Vagina (tissue), 2 donors: ENCODE results near the gene SLC44A1. TPM values are rescaled to one million over a fixed set of nuclear protein-coding genes. Genes with fewer than 3 reads are reported as not detected.

ENCODE experiments used
- DNase-seq, 2 donors: peaks; one replicate each; pipeline ENCODE4 v3.0.0-alpha.2; 2017; ENCODE audit errors: extremely low spot score in 2 of 2
- H3K27ac ChIP-seq: fragments of 200-600 bp; sonication (generic); one replicate; pipeline ENCODE4 v1.5.1; 2019
- H3K27me3 ChIP-seq: fragments of 200-600 bp; sonication (generic); one replicate; pipeline ENCODE4 v1.5.1; 2019
- H3K36me3 ChIP-seq, 2 donors: fragments of 200-600 bp; sonication (generic); one replicate each; pipeline ENCODE4 v1.5.1; 2017 to 2019
- H3K4me1 ChIP-seq: fragments of 200-600 bp; sonication (generic); one replicate; pipeline ENCODE4 v1.5.1; 2019
- H3K4me3 ChIP-seq, 2 donors: fragments of 200-600 bp; sonication (generic); 1 replicate in 1 of 2; 2 replicates in 1 of 2; pipeline ENCODE4 v1.5.1; 2016 to 2019
- H3K9me3 ChIP-seq: fragments of 200-600 bp; sonication (generic); one replicate; pipeline ENCODE4 v1.5.1; 2019
- POLR2A ChIP-seq, 2 donors: fragments of 450-650 bp; IDR thresholded peaks; one replicate each; pipeline ENCODE4 v1.6.1; 2017; ENCODE audit warnings: antibody characterized with exemption in 2 of 2, mild to moderate bottlenecking in 2 of 2, moderate library complexity in 2 of 2
- POLR2AphosphoS5 ChIP-seq, 2 donors: sonication (generic); formaldehyde crosslinking; IDR thresholded peaks; one replicate each; pipeline ENCODE4 v1.9.0; 2017; ENCODE audit warnings: antibody characterized with exemption in 2 of 2, mild to moderate bottlenecking in 2 of 2, low read depth in 1 of 2; ENCODE audit not compliant: insufficient read depth in 1 of 2
- intact Hi-C: fragments of 100-400 bp; cut with DNase I; formaldehyde crosslinking; loops from one replicate; pipeline ENCODE4 v1.15.1; 2023
- total RNA-seq: library from RNA; depleted of rRNA; stranded (reverse); fragments of >200 nt; gene quantifications from one replicate; pipeline ENCODE4 v1.2.3, GENCODE V29; 2016
- TF ChIP-seq, protein P1 (sequence below), 3 experiments: fragments of 450-650 bp in 2 of 3; fragments of 200-600 bp in 1 of 3; sonication (generic) in 1 of 3; IDR thresholded peaks; one replicate each; pipeline ENCODE4 v1.5.1; 2017 to 2019; ENCODE audit warnings: antibody characterized with exemption in 3 of 3, mild to moderate bottlenecking in 2 of 3, moderate library complexity in 2 of 3

The SLC44A1 gene
- total RNA-seq, 1 donor from 2014 or later, result 67.3 TPM

DNA sequence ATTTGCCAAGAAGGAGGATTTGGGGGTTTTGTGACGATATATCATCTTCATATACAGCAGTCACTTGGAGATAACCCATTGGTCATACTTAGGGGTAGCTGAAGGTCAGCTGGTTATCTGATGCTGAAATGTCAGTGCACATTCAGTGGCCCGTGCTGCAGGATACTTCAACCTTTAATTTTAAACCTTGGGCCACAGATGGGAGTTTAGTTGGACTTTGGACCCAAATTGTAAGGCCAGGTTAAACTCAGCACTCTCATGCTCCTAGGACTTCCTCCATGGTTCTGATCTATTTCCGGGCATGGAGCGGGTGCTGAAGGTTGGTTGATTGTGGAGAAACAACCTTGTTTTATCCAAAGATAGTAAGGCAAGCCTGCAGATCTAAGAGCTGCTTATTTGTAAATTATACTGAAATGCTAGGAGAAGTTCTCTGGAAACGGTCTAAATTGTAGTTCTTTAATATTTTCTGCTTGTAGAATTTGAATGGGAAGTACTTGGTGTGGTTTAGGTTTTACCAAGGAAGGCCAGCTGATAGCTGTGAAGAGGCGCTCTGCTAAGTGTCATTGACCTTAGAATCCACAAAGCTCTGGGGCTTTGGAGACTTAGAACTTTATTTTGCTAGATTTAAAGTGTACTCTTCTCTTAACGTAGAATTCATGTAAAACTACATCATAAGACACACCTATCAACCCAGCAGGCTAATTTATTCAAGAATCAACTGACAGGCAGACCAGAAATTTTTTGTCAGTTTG is 38.6 kb downstream of the SLC44A1 start:
- DNase-seq, result no peak
- Histone ChIP-seq H3K27me3 (no peaks in the 10 kb centered on the region), H3K36me3 (no peaks in the 10 kb centered on the region), H3K4me1 (peaks cover 35% of the 10 kb centered on the region), H3K27ac (no peak overlapping the region), H3K4me3 (no peak overlapping the region), H3K9me3 (no peaks in the 10 kb centered on the region)
- intact Hi-C loops, result no loop called here
- TF ChIP-seq POLR2AphosphoS5 (IDR thresholded peaks at IDR 0.05; ENCODE audit: insufficient read depth in 1 of 2, low read depth in 1 of 2), result no peak
- TF ChIP-seq POLR2A (IDR thresholded peaks at IDR 0.05), result no peak
- TF ChIP-seq, protein P1, sequence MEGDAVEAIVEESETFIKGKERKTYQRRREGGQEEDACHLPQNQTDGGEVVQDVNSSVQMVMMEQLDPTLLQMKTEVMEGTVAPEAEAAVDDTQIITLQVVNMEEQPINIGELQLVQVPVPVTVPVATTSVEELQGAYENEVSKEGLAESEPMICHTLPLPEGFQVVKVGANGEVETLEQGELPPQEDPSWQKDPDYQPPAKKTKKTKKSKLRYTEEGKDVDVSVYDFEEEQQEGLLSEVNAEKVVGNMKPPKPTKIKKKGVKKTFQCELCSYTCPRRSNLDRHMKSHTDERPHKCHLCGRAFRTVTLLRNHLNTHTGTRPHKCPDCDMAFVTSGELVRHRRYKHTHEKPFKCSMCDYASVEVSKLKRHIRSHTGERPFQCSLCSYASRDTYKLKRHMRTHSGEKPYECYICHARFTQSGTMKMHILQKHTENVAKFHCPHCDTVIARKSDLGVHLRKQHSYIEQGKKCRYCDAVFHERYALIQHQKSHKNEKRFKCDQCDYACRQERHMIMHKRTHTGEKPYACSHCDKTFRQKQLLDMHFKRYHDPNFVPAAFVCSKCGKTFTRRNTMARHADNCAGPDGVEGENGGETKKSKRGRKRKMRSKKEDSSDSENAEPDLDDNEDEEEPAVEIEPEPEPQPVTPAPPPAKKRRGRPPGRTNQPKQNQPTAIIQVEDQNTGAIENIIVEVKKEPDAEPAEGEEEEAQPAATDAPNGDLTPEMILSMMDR (IDR thresholded peaks at IDR 0.05), result no peak

DNA sequence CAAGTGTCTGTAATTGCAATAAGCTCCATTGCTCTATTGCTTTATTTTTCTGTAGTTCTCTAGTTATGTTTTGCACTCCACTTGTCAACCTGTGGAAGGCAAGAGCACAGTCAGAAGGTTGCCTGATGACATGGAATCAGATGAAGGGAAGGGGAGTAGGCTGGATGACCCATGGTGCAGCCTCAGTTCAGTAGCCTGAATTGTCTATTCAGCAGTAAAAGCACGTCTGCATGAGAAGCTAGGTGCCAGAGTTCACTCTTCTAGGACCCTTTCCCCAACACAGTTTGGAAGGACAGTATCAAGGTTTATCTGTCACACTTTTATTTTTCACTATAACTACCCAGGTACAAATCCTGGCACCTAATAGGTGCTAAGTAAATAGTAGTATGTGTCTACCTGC is 39.3 kb downstream of the SLC44A1 start:
- Histone ChIP-seq H3K27ac (no peak overlapping the region), H3K36me3 (no peaks in the 10 kb centered on the region), H3K27me3 (no peaks in the 10 kb centered on the region), H3K9me3 (no peaks in the 10 kb centered on the region), H3K4me3 (no peak overlapping the region), H3K4me1 (peaks cover 31% of the 10 kb centered on the region)
- TF ChIP-seq POLR2AphosphoS5 (IDR thresholded peaks at IDR 0.05; ENCODE audit: insufficient read depth in 1 of 2, low read depth in 1 of 2) (no peak), POLR2A (IDR thresholded peaks at IDR 0.05) (no peak)
- TF ChIP-seq, protein P1 (IDR thresholded peaks at IDR 0.05), result no peak
- no peak for DNase-seq
- intact Hi-C loops, result no loop called here

DNA sequence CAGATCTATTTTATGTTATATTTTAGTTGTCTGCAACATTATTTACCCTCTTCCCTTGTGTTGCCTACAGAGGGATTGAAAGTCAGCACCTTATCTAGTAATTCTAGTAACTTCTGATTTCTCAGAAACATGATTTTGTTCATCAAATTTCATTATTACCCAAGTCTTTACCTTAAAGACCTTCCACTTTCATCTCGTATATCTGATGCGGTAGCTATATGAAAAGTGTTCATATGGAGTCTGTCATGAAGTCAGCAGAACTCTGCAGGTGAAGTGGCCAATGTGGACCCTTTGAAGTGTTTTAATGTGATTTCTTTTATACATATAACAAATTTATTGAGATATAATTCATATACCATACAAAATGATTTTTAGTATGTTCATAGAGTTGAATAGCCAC is 40.0 kb downstream of the SLC44A1 start:
- no peaks in the 10 kb centered on the region for H3K9me3 ChIP-seq
- H3K36me3 ChIP-seq, result no peaks in the 10 kb centered on the region
- TF ChIP-seq POLR2A (IDR thresholded peaks at IDR 0.05), result no peak
- TF ChIP-seq, protein P1 (IDR thresholded peaks at IDR 0.05), result no peak
- no peak for TF ChIP-seq POLR2AphosphoS5 (IDR thresholded peaks at IDR 0.05; ENCODE audit: insufficient read depth in 1 of 2, low read depth in 1 of 2)
- DNase-seq, result no peak
- intact Hi-C loops, result no loop called here
- H3K4me3 ChIP-seq, result no peak overlapping the region
- no peak overlapping the region for H3K27ac ChIP-seq
- peaks cover 33% of the 10 kb centered on the region for H3K4me1 ChIP-seq
- H3K27me3 ChIP-seq, result no peaks in the 10 kb centered on the region

DNA sequence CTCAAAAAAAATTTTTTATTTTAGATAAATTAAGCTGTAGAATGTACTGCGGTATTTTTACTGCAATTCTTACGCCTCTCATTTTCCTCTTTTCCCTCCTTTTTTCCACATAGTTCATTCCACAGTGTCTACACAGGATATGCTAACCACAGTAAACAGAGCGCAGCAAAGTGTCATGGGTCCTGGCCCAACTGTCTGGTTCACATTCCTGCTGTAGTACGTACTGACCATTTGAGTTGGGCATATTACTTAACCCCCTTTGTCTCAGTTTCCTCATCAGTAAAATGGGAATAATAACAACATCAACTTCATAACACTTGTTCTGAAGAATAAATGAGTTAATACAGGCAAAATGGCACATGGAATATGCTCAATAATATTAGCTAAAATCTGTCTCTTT is 41.6 kb downstream of the SLC44A1 start:
- Histone ChIP-seq H3K27ac (no peak overlapping the region), H3K27me3 (no peaks in the 10 kb centered on the region), H3K36me3 (no peaks in the 10 kb centered on the region), H3K4me3 (no peak overlapping the region), H3K9me3 (no peaks in the 10 kb centered on the region), H3K4me1 (peaks cover 43% of the 10 kb centered on the region)
- intact Hi-C loops, result no loop called here
- DNase-seq, result no peak
- no peak for TF ChIP-seq POLR2AphosphoS5 (IDR thresholded peaks at IDR 0.05; ENCODE audit: insufficient read depth in 1 of 2, low read depth in 1 of 2)
- TF ChIP-seq POLR2A (IDR thresholded peaks at IDR 0.05), result no peak
- TF ChIP-seq, protein P1 (IDR thresholded peaks at IDR 0.05), result no peak

DNA sequence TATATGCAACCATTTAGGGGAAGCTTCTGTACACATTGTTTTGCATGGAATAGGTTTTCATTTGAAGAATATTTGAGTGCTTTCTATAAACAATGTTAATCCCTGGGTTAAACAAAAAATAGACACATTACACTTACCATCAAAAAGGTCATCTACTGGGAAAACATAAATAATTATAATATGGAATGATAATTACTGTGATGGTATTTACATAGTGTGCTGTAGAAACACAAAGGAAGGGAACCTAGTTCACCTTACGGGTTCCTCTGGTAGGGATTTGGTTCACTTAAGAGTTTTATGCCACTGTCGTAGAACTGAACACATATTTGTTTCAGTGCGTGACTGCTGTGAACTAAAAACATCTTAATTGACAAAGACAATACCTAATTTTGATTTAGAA is 44.9 kb downstream of the SLC44A1 start:
- no peaks in the 10 kb centered on the region for H3K9me3 ChIP-seq
- DNase-seq, result no peak
- no peaks in the 10 kb centered on the region for H3K27me3 ChIP-seq
- intact Hi-C loops, result no loop called here
- H3K36me3 ChIP-seq, result no peaks in the 10 kb centered on the region
- TF ChIP-seq POLR2A (IDR thresholded peaks at IDR 0.05), result no peak
- no peak for TF ChIP-seq POLR2AphosphoS5 (IDR thresholded peaks at IDR 0.05; ENCODE audit: insufficient read depth in 1 of 2, low read depth in 1 of 2)
- TF ChIP-seq, protein P1 (IDR thresholded peaks at IDR 0.05), result no peak
- H3K27ac ChIP-seq, result no peak overlapping the region
- no peak overlapping the region for H3K4me3 ChIP-seq
- H3K4me1 ChIP-seq, result peaks cover 30% of the 10 kb centered on the region
